ENCODE results near the gene CACNA1B. TPM values are rescaled to one million over a fixed set of nuclear protein-coding genes. Genes with fewer than 3 reads are reported as not detected.

The CACNA1B gene
- total RNA-seq, 1 donor from 2014 or later: 0.13 TPM

GRCh38 chr9:137853392-137853995 lies 24.1 kb upstream of the CACNA1B start:
- Mint-ChIP-seq H3K36me3 (ENCODE audit: unreplicated experiment) (peaks cover 2% of the 10 kb centered on the region), H3K27me3 (ENCODE audit: unreplicated experiment) (no peaks in the 10 kb centered on the region), H3K27ac (ENCODE audit: unreplicated experiment) (no peak overlapping the region), H3K4me1 (ENCODE audit: unreplicated experiment) (no peaks in the 10 kb centered on the region), H3K4me3 (ENCODE audit: unreplicated experiment) (no peak overlapping the region), H3K9me3 (ENCODE audit: unreplicated experiment) (peaks cover 24% of the 10 kb centered on the region)
- no peak for DNase-seq (ENCODE audit: extremely low spot score, unreplicated experiment)
- TF ChIP-seq CTCF (IDR thresholded peaks at IDR 0.05): no peak

GRCh38 chr9:137860361-137860760 lies 17.2 kb upstream of the CACNA1B start:
- H3K27ac Mint-ChIP-seq (ENCODE audit: unreplicated experiment): no peak overlapping the region
- DNase-seq (ENCODE audit: extremely low spot score, unreplicated experiment): no peak
- no peaks in the 10 kb centered on the region for H3K27me3 Mint-ChIP-seq (ENCODE audit: unreplicated experiment)
- H3K9me3 Mint-ChIP-seq (ENCODE audit: unreplicated experiment): peaks cover 19% of the 10 kb centered on the region
- H3K36me3 Mint-ChIP-seq (ENCODE audit: unreplicated experiment): peaks cover 2% of the 10 kb centered on the region
- H3K4me1 Mint-ChIP-seq (ENCODE audit: unreplicated experiment): no peaks in the 10 kb centered on the region
- H3K4me3 Mint-ChIP-seq (ENCODE audit: unreplicated experiment): no peak overlapping the region
- TF ChIP-seq CTCF (IDR thresholded peaks at IDR 0.05): no peak

- H3K36me3 Mint-ChIP-seq (ENCODE audit: unreplicated experiment): no peaks in the 10 kb centered on the region
- no peak overlapping the region for H3K27ac Mint-ChIP-seq (ENCODE audit: unreplicated experiment)
- no peaks in the 10 kb centered on the region for H3K27me3 Mint-ChIP-seq (ENCODE audit: unreplicated experiment)
- no peak for TF ChIP-seq CTCF (IDR thresholded peaks at IDR 0.05)
- peaks cover 16% of the 10 kb centered on the region for H3K9me3 Mint-ChIP-seq (ENCODE audit: unreplicated experiment)
- H3K4me1 Mint-ChIP-seq (ENCODE audit: unreplicated experiment): no peaks in the 10 kb centered on the region
- no peak for DNase-seq (ENCODE audit: extremely low spot score, unreplicated experiment)
- no peak overlapping the region for H3K4me3 Mint-ChIP-seq (ENCODE audit: unreplicated experiment)
Observed at GRCh38 chr9:137865581-137866145, 11.9 kb upstream of the CACNA1B start.

- Mint-ChIP-seq H3K36me3 (ENCODE audit: unreplicated experiment) (no peaks in the 10 kb centered on the region), H3K9me3 (ENCODE audit: unreplicated experiment) (peaks cover 9% of the 10 kb centered on the region), H3K4me3 (ENCODE audit: unreplicated experiment) (no peak overlapping the region), H3K27ac (ENCODE audit: unreplicated experiment) (no peak overlapping the region), H3K4me1 (ENCODE audit: unreplicated experiment) (no peaks in the 10 kb centered on the region), H3K27me3 (ENCODE audit: unreplicated experiment) (no peaks in the 10 kb centered on the region)
- no peak for TF ChIP-seq CTCF (IDR thresholded peaks at IDR 0.05)
- DNase-seq (ENCODE audit: extremely low spot score, unreplicated experiment): no peak
Observed at GRCh38 chr9:137866226-137867141, 11.1 kb upstream of the CACNA1B start.

GRCh38 chr9:137870432-137870831 lies 7.2 kb upstream of the CACNA1B start:
- no peaks in the 10 kb centered on the region for H3K36me3 Mint-ChIP-seq (ENCODE audit: unreplicated experiment)

More at GRCh38 chr9:137870432-137870831, 7.2 kb upstream of the CACNA1B start:
- no peak for TF ChIP-seq CTCF (IDR thresholded peaks at IDR 0.05)
- peaks cover 9% of the 10 kb centered on the region for H3K9me3 Mint-ChIP-seq (ENCODE audit: unreplicated experiment)
- H3K4me1 Mint-ChIP-seq (ENCODE audit: unreplicated experiment): no peaks in the 10 kb centered on the region
- H3K27me3 Mint-ChIP-seq (ENCODE audit: unreplicated experiment): no peaks in the 10 kb centered on the region
- H3K27ac Mint-ChIP-seq (ENCODE audit: unreplicated experiment): no peak overlapping the region
- DNase-seq (ENCODE audit: extremely low spot score, unreplicated experiment): no peak
- H3K4me3 Mint-ChIP-seq (ENCODE audit: unreplicated experiment): no peak overlapping the region

Data from osteocyte (in vitro differentiated cells).